Adipocyte (in vitro differentiated cells): ENCODE measurements around the gene MSMB.
"Not testable (repeated sequence)": the region's sequence is repeated elsewhere in the genome, so short reads cannot be mapped to it uniquely, and the experiment has no call there.

Experiments used
- DNase-seq: peaks from one replicate; pipeline ENCODE4 v3.0.0-alpha.2; 2015; ENCODE audit warnings: low read depth
- H3K27me3 ChIP-seq: replicated peaks from 2 replicates; pipeline ENCODE4 v1.7.0; 2013; ENCODE audit warnings: mild to moderate bottlenecking, low read length, moderate library complexity; ENCODE audit not compliant: control insufficient read depth, insufficient read depth
- H3K36me3 ChIP-seq: 2 replicates; pipeline ENCODE4 v1.7.0; 2013; ENCODE audit warnings: low read length, mild to moderate bottlenecking, moderate library complexity; ENCODE audit not compliant: control insufficient read depth, insufficient read depth, severe bottlenecking
- H3K4me1 ChIP-seq: 2 replicates; pipeline ENCODE4 v1.7.0; 2013; ENCODE audit warnings: mild to moderate bottlenecking, low read length, moderate library complexity; ENCODE audit not compliant: control insufficient read depth, insufficient read depth
- H3K4me3 ChIP-seq: 2 replicates; pipeline ENCODE4 v1.7.0; 2013; ENCODE audit warnings: mild to moderate bottlenecking, low read length, moderate library complexity
- H3K9ac ChIP-seq: 2 replicates; pipeline ENCODE4 v1.7.0; 2013; ENCODE audit warnings: mild to moderate bottlenecking, low read length, moderate library complexity
- H3K9me3 ChIP-seq: 2 replicates; pipeline ENCODE4 v1.7.0; 2013; ENCODE audit warnings: mild to moderate bottlenecking, low read length, moderate library complexity; ENCODE audit not compliant: control insufficient read depth

The MSMB gene

DNA sequence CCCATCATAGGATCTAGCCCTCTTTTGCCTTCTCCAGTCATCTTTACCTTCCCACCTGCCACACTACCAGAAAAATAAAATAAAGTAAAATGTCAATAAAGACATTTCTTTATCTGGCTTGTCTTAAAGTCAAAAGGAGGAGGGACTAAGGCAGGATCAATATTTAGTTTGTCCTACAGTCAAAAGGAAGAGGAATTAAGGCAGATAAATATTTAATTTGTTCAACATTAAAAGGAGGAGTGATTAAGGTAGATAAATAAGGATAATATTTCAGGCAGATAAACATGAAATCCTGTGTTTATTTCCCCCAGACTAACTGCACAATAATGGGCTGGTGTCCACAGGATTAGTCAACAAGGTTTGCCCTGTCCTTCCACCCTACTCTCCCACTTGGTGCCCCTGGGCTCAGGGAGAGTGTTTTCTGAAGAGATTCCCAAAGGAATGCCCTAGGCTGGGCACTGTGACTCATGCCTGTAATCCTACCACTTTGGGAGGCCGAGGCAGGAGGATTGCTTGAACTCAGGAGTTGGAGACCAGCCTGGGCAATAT is 18.3 kb upstream of the MSMB start:
- Histone ChIP-seq H3K9ac (no peak overlapping the region), H3K36me3 (no peaks in the 10 kb centered on the region), H3K27me3 (peaks cover 22% of the 10 kb centered on the region), H3K4me3 (no peak overlapping the region), H3K9me3 (no peaks in the 10 kb centered on the region), H3K4me1 (no peaks in the 10 kb centered on the region)
- no peak for DNase-seq

DNA sequence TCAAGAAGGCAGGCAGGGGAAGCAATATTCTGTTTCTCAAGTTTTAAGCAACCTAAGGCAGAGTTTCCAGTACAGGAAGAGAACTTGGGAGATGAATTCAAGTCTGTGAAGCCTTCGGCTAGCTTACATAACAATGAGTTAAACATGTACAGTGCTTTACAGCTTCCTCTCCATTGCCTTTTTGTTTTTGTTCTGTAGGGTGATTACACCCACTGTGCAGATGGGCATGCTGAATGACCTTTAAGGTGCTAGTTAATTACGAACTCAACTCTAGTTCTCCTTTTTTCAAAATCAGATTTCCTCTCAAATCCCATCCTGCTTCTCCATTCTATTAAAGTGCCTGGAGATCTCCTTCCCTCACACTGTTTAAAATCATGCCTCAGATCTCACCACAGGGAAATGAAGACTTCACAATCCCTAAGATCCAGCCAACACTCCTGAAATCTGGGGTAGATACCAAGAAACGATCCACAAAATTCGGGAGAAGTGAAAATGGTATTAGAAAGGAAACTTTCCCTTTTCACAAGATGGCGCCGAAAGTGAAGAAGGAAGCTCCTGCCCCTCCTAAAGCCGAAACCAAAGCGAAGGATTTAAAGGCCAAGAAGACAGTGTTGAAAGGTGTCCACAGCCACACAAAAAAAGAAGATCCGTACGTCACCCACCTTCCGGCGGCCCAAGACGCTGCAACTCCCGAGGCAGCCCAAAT is 16.8 kb upstream of the MSMB start:
- Histone ChIP-seq H3K9ac (no peak overlapping the region), H3K9me3 (no peaks in the 10 kb centered on the region), H3K27me3 (peaks cover 16% of the 10 kb centered on the region), H3K4me3 (no peak overlapping the region), H3K36me3 (no peaks in the 10 kb centered on the region), H3K4me1 (no peaks in the 10 kb centered on the region)
- DNase-seq, result no peak

DNA sequence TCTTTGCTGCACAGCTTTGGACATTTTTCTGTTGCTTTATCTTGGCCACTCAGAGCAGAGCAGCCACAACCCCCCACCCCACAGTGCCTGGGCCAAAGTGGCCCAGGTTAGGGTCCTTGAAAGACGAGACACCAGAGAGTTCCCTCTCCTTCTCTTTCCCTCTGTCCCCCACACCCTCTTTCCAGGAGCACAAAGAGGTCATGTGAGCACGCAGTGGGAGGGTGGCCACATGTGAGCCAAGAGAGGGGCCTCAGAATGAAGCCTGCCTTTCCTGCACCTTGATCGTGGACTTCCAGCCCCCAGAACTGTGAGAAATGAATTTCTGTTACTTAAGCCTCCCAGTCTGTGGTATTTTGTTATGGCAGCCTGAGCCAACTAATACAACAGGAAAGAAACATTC is 14.6 kb upstream of the MSMB start:
- no peak overlapping the region for H3K9ac ChIP-seq
- no peak overlapping the region for H3K4me3 ChIP-seq
- H3K4me1 ChIP-seq, result no peaks in the 10 kb centered on the region
- H3K9me3 ChIP-seq, result peaks cover 12% of the 10 kb centered on the region
- H3K36me3 ChIP-seq, result no peaks in the 10 kb centered on the region
- DNase-seq, result no peak
- peaks cover 16% of the 10 kb centered on the region for H3K27me3 ChIP-seq

DNA sequence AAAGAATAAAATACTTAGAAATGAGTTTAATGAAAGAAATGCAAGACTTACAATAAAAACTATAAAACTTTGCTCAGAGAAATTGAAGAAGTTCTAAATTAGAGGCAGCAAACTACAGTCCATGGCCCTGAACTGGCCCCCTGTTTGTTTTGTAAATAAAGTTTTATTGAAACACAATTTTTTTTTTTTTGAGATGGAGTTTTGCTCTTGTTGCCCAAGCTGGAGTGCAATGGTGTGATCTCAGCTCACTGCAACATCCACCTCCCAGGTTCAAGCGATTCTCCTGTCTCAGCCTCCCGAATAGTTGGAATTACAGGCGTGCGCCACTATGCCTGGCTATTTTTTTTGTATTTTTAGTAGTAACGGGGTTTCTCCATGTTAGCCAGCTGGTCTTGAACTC is 11.9 kb upstream of the MSMB start:
- peaks cover 12% of the 10 kb centered on the region for H3K9me3 ChIP-seq
- not testable (repeated sequence) for H3K36me3 ChIP-seq, DNase-seq, H3K9ac ChIP-seq, H3K4me1 ChIP-seq, H3K4me3 ChIP-seq
- H3K27me3 ChIP-seq, result peaks cover 29% of the 10 kb centered on the region

DNA sequence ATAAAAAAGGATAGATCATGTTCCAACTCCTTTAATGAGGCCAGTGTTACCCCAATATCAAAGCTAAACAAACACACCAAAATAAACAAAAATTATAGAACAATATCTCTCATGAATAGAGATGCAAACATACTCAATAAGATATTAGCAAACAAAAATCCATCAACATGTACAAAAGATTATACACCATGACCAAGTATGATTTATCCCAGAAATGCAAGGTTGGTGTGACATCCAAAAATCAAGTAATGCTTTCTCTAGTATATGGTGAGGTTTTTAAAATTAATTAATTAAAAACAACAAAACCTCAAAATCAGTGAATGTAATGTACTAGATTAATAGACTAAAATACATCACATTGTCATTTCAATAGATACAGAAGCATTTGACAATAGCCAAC is 11.0 kb upstream of the MSMB start:
- Histone ChIP-seq H3K4me1 (no peaks in the 10 kb centered on the region), H3K9ac (no peak overlapping the region), H3K9me3 (peaks cover 12% of the 10 kb centered on the region), H3K27me3 (peaks cover 31% of the 10 kb centered on the region), H3K4me3 (no peak overlapping the region), H3K36me3 (no peaks in the 10 kb centered on the region)
- DNase-seq, result no peak

DNA sequence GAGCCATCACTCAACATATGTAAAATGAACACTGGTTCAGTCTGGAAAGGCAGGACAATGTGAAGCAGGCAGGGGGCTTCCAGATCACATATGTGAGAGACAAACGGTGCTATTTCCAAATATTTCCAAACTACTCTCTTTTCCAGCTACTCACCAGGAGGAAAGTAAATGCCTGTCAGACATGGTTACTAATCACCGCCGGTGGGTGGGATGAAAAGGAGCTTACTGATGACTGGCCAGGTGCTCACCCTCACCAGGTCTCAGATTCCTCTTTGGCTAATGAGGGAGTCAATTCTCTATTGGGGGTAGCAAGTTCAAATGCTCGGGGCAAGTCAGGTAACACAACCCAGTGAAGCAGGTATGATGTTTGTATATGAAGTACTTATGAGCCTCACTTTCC is 9.7 kb upstream of the MSMB start:
- Histone ChIP-seq H3K36me3 (no peaks in the 10 kb centered on the region), H3K27me3 (peaks cover 39% of the 10 kb centered on the region), H3K9ac (no peak overlapping the region), H3K4me3 (no peak overlapping the region), H3K4me1 (no peaks in the 10 kb centered on the region), H3K9me3 (peaks cover 12% of the 10 kb centered on the region)
- no peak for DNase-seq

DNA sequence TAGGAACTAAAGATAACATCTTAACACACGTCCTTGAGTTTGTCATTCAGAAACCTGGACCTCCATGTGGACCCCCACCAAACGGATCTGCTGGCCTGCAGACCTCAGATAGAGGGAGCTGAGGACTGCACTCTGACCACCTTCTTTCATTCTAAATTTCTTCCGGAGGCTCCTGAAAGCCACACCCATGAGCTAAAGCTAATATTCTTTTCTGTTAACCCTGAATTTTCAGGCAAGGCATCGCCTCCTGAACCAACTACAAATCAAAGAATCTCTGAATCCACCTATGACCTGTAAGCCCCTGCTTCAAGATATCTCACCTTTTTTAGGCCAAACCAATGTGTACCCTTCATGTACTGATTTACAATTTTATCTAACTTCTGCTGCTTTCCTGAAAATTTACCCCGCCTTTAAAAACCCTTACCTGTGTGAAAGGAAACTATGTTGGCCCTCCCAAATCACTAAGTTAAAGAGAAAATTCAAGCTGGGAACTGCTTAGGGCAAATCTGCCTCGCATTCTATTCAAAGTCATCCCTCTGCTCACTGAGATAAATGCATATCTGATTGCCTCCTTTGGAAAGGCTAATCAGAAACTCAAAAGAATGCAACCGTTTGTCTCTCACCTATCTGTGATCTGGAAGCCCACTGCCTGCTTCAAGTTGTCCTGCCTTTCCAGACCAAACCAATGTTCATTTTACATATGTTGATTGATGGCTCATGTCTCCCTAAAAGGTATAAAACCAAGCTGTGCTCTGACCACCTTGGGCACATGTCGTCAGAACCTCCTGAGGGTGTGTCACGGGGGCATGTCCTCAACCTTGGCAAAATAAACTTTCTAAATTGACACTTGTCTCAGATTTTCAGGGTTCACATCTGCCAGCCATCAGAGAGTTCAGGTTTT is 7.7 kb upstream of the MSMB start:
- DNase-seq, result no peak
- no peak overlapping the region for H3K4me3 ChIP-seq
- no peaks in the 10 kb centered on the region for H3K36me3 ChIP-seq
- no peaks in the 10 kb centered on the region for H3K4me1 ChIP-seq
- H3K27me3 ChIP-seq, result peaks cover 37% of the 10 kb centered on the region
- H3K9me3 ChIP-seq, result peaks cover 12% of the 10 kb centered on the region
- no peak overlapping the region for H3K9ac ChIP-seq

DNA sequence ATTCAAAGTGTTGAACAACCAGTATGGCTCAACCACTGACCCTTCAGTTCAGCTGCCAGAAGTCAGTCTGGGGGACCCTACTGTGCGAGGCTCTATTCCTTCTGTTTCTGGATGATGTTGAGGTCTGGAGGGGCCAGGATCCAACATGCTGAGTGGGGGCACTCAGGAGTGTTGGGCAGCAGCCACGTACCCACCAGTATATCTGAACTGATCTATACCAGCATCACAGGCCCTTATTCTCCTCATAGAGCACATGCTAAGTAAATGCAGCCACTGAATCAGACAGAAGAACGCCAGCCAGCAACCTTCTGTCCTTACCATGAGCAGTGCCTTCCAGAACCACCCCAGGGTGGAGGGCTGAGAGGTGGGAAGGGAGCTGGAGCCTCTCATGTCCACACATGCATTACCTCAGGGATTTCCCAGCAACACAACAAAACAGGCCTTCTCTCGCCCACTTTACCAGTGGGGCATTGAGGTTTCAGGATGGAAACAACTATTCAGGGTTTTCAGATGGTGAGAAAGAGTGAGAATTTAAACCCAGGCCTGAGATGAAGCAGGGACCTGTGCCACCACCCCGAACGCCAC is 6.8 kb upstream of the MSMB start:
- Histone ChIP-seq H3K27me3 (peaks cover 42% of the 10 kb centered on the region), H3K9me3 (peaks cover 12% of the 10 kb centered on the region), H3K4me3 (no peak overlapping the region), H3K36me3 (no peaks in the 10 kb centered on the region), H3K9ac (no peak overlapping the region), H3K4me1 (no peaks in the 10 kb centered on the region)
- DNase-seq, result no peak

DNA sequence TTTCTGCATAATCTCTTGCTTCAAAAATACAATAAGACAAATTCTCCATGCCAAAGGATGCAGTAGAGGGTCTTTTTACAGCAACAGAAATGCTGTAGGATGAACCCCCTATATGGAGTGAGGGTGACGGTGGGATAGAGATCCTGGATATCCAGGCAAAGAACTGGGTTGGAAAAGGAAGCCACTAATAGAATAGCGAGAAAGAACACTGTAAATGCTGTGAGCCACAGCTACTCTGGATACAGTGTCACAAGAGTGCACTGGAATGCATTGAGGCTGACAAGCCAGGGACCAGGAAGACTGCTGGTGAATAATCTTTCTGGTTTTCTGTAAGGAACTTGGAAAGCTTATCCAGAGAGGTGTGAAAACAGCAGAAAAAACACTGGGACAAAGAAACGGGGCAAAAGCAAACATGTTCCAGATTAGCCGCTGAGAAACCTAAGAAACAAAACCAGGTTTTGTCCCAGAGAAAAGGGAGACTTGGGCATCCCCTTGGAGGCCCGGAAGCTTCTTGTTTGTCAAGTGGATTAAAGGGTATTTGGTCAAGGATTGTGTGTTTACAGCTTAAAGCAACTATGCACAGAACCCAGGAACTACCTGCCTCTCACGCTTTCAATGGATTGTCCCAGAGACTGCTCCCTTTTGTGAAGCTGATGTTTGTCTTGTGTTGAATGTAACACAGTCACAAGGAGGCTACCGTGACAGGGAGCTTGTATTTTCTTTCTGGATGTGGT is 6.2 kb upstream of the MSMB start:
- peaks cover 6% of the 10 kb centered on the region for H3K9me3 ChIP-seq
- H3K4me1 ChIP-seq, result no peaks in the 10 kb centered on the region
- H3K36me3 ChIP-seq, result no peaks in the 10 kb centered on the region
- H3K27me3 ChIP-seq, result peaks cover 48% of the 10 kb centered on the region
- no peak for DNase-seq
- H3K9ac ChIP-seq, result no peak overlapping the region
- H3K4me3 ChIP-seq, result no peak overlapping the region

DNA sequence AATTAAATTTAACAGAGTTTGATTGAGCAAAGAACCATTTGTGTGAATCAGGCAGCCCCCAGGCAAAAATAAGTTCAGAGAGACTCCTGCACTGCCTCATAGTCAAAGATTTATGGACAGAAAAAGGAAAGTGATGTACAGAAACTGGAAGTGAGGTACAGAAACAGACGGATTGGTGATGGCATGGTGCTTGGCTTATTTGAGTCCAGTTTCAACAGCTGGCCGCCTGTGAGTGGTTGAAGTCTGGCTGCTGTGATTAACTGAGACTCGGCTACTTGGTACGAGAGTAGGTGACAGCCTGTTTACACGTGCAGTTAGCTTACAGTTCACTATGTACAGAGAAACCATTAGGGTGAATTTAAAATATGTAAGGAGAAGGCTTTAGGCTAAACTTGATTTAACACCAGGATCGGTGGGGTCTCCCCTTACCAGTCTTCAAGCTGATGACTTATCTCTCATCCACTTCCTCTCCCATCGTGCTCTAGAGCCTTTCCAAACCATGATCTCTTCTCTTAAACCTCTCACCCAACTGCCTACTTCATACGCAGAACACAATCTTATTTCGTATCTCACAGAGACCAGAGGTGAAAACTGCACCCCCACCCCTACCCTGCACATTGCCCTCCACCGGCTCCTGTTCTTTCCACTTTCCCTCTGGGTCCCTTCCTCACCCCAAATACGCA is 5.0 kb upstream of the MSMB start:
- no peak overlapping the region for H3K9ac ChIP-seq
- no peak for DNase-seq
- no peak overlapping the region for H3K4me3 ChIP-seq
- H3K36me3 ChIP-seq, result no peaks in the 10 kb centered on the region
- H3K9me3 ChIP-seq, result no peaks in the 10 kb centered on the region
- H3K27me3 ChIP-seq, result peaks cover 59% of the 10 kb centered on the region
- H3K4me1 ChIP-seq, result no peaks in the 10 kb centered on the region
